Neural progenitor cell (in vitro differentiated cells): ENCODE results near the gene G3BP1. TPM values are rescaled to one million over a fixed set of nuclear protein-coding genes. Genes with fewer than 3 reads are reported as not detected.
"Not testable (repeated sequence)": the region's sequence is repeated elsewhere in the genome, so short reads cannot be mapped to it uniquely, and the experiment has no call there.

ENCODE experiments used
- DNase-seq: peaks from one replicate; pipeline ENCODE4 v3.0.0-alpha.2; 2016; ENCODE audit warnings: low spot score
- H2AFZ ChIP-seq: fragments of 200-600 bp; sonication (generic); replicated peaks from 2 replicates; pipeline ENCODE4 v1.6.1; 2016; ENCODE audit warnings: antibody characterized with exemption
- H3F3A ChIP-seq: fragments of 200-600 bp; sonication (generic); 2 replicates; pipeline ENCODE4 v1.6.1; 2016; ENCODE audit warnings: antibody characterized with exemption, low read depth
- H3K27ac ChIP-seq: fragments of 200-600 bp; sonication (generic); 2 replicates; pipeline ENCODE4 v1.5.1; 2016; ENCODE audit warnings: mild to moderate bottlenecking
- H3K27me3 ChIP-seq: fragments of 200-600 bp; sonication (generic); 2 replicates; pipeline ENCODE4 v1.6.1; 2016; ENCODE audit warnings: mild to moderate bottlenecking, moderate library complexity
- H3K36me3 ChIP-seq: fragments of 200-600 bp; sonication (generic); 2 replicates; pipeline ENCODE4 v1.5.1; 2016
- H3K4me1 ChIP-seq: fragments of 200-600 bp; sonication (generic); 2 replicates; pipeline ENCODE4 v1.6.1; 2016; ENCODE audit warnings: mixed run types
- H3K4me2 ChIP-seq: fragments of 200-600 bp; sonication (generic); 2 replicates; pipeline ENCODE4 v1.6.1; 2016
- H3K4me3 ChIP-seq: fragments of 200-600 bp; sonication (generic); 2 replicates; pipeline ENCODE4 v1.5.1; 2016
- H3K79me2 ChIP-seq: fragments of 200-600 bp; sonication (generic); 2 replicates; pipeline ENCODE4 v1.6.1; 2016; ENCODE audit warnings: low read depth
- H3K9ac ChIP-seq: fragments of 200-600 bp; sonication (generic); 2 replicates; pipeline ENCODE4 v1.6.1; 2016
- H3K9me3 ChIP-seq: fragments of 200-600 bp; sonication (generic); 2 replicates; pipeline ENCODE4 v1.5.1; 2016; ENCODE audit warnings: low read depth
- H4K20me1 ChIP-seq: fragments of 200-600 bp; sonication (generic); 2 replicates; pipeline ENCODE4 v1.6.1; 2016; ENCODE audit warnings: low read depth
- H3K27ac Mint-ChIP-seq: 3 replicates; pipeline ENCODE4 v1.8.0; 2021; ENCODE audit warnings: mixed read lengths
- H3K27me3 Mint-ChIP-seq: 2 replicates; pipeline ENCODE4 v1.8.0; 2022; ENCODE audit warnings: low read depth, mild to moderate bottlenecking, inconsistent platforms, moderate library complexity, mixed read lengths; ENCODE audit not compliant: insufficient read depth
- H3K36me3 Mint-ChIP-seq: 3 replicates; pipeline ENCODE4 v1.8.0; 2021; ENCODE audit warnings: mixed read lengths
- H3K4me1 Mint-ChIP-seq: 3 replicates; pipeline ENCODE4 v1.8.0; 2021; ENCODE audit warnings: mixed read lengths
- H3K4me3 Mint-ChIP-seq: 3 replicates; pipeline ENCODE4 v1.8.0; 2021; ENCODE audit warnings: mild to moderate bottlenecking, moderate library complexity, mixed read lengths
- H3K9me3 Mint-ChIP-seq: 3 replicates; pipeline ENCODE4 v1.8.0; 2020; ENCODE audit warnings: mixed read lengths
- EZH2 ChIP-seq: fragments of 200-600 bp; sonication (generic); IDR thresholded peaks from 2 replicates; pipeline ENCODE4 v1.6.1; 2017; ENCODE audit warnings: antibody characterized with exemption, mild to moderate bottlenecking, moderate library complexity
- EZH2phosphoT487 ChIP-seq: fragments of 200-600 bp; sonication (generic); IDR thresholded peaks from 2 replicates; pipeline ENCODE4 v1.6.1; 2017; ENCODE audit warnings: antibody characterized with exemption
- total RNA-seq: library from RNA; depleted of rRNA; stranded (reverse); fragments of >200 nt; gene quantifications from 2 replicates; pipeline ENCODE4 v1.2.3, GENCODE V29; 2015; ENCODE audit warnings: low replicate concordance
- TF ChIP-seq, protein P1 (sequence below): fragments of 200-600 bp; sonication (generic); IDR thresholded peaks from 2 replicates; pipeline ENCODE4 v1.5.1; 2017; ENCODE audit warnings: antibody characterized with exemption, mild to moderate bottlenecking

G3BP1 gene
- total RNA-seq, 1 donor from 2014 or later = 304 TPM

DNA sequence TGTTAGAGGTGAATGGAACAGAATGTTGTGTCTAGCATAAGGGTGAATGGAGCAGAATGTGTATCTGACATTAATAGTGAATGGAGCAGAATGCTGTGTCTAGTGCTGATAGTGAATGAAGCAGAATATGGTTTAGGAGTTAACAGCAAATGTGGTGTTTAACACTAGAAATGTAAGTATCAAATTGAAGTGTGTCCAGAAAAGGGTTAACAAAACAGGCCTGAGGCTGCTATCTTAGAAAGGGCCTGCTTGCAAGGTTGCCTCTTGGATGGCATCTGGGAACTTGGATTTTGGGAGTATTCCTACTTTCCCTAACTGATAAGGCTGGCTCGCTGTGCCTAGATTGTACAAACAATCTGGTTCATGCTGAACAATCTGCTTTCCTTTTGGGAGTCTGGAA lies 76.1 kb downstream of the G3BP1 start:
- Mint-ChIP-seq H3K9me3 (no peaks in the 10 kb centered on the region), H3K4me3 (no peak overlapping the region), H3K36me3 (no peaks in the 10 kb centered on the region), H3K27me3 (peaks cover 4% of the 10 kb centered on the region), H3K27ac (no peak overlapping the region), H3K4me1 (no peaks in the 10 kb centered on the region)
- H2AFZ ChIP-seq = no peak overlapping the region
- no peak for TF ChIP-seq EZH2
- TF ChIP-seq, protein P1, sequence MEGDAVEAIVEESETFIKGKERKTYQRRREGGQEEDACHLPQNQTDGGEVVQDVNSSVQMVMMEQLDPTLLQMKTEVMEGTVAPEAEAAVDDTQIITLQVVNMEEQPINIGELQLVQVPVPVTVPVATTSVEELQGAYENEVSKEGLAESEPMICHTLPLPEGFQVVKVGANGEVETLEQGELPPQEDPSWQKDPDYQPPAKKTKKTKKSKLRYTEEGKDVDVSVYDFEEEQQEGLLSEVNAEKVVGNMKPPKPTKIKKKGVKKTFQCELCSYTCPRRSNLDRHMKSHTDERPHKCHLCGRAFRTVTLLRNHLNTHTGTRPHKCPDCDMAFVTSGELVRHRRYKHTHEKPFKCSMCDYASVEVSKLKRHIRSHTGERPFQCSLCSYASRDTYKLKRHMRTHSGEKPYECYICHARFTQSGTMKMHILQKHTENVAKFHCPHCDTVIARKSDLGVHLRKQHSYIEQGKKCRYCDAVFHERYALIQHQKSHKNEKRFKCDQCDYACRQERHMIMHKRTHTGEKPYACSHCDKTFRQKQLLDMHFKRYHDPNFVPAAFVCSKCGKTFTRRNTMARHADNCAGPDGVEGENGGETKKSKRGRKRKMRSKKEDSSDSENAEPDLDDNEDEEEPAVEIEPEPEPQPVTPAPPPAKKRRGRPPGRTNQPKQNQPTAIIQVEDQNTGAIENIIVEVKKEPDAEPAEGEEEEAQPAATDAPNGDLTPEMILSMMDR = no peak
- TF ChIP-seq EZH2phosphoT487 = no peak
- H3K4me2 ChIP-seq = no peak overlapping the region
- no peaks in the 10 kb centered on the region for H3K79me2 ChIP-seq
- DNase-seq = no peak
- no peak overlapping the region for H3K27ac ChIP-seq
- no peaks in the 10 kb centered on the region for H4K20me1 ChIP-seq
- H3K4me3 ChIP-seq = no peak overlapping the region
- H3K36me3 ChIP-seq = no peaks in the 10 kb centered on the region
- no peaks in the 10 kb centered on the region for H3K27me3 ChIP-seq
- no peaks in the 10 kb centered on the region for H3K4me1 ChIP-seq
- H3F3A ChIP-seq = no peaks in the 10 kb centered on the region
- no peak overlapping the region for H3K9ac ChIP-seq
- H3K9me3 ChIP-seq = no peaks in the 10 kb centered on the region

DNA sequence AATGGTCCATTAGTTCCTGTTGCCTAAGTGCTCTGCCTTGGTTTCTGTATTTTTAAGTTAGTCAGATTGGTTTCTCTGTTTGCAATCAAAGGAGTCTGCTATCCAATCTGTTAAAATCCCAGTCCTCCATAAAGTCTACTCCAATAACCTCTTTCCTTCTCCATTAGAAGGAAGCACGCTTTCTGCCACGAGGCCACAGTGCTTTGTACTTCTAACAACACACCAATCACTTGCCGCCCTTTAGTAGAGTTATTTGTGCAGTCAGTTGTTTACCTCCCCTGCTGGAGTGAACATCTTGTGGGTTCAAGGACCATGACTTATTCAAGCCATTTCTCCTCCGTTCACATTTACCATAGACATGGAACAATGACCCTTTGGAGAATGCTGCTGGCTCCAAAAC lies 83.9 kb downstream of the G3BP1 start:
- H3K27ac ChIP-seq = no peak overlapping the region
- DNase-seq = no peak
- no peak overlapping the region for H3K27ac Mint-ChIP-seq
- no peak overlapping the region for H3K4me2 ChIP-seq
- no peak overlapping the region for H2AFZ ChIP-seq
- no peaks in the 10 kb centered on the region for H3K9me3 ChIP-seq
- no peaks in the 10 kb centered on the region for H3K4me1 ChIP-seq
- no peaks in the 10 kb centered on the region for H3F3A ChIP-seq
- H3K9me3 Mint-ChIP-seq = peaks cover 3% of the 10 kb centered on the region
- no peak overlapping the region for H3K4me3 Mint-ChIP-seq
- no peaks in the 10 kb centered on the region for H3K36me3 Mint-ChIP-seq
- peaks cover 2% of the 10 kb centered on the region for H3K27me3 Mint-ChIP-seq
- no peaks in the 10 kb centered on the region for H3K36me3 ChIP-seq
- H3K4me1 Mint-ChIP-seq = no peaks in the 10 kb centered on the region
- H3K27me3 ChIP-seq = no peaks in the 10 kb centered on the region
- TF ChIP-seq EZH2phosphoT487 (no peak), EZH2 (no peak)
- TF ChIP-seq, protein P1 = no peak
- H4K20me1 ChIP-seq = no peaks in the 10 kb centered on the region
- no peaks in the 10 kb centered on the region for H3K79me2 ChIP-seq
- no peak overlapping the region for H3K9ac ChIP-seq
- H3K4me3 ChIP-seq = no peak overlapping the region

DNA sequence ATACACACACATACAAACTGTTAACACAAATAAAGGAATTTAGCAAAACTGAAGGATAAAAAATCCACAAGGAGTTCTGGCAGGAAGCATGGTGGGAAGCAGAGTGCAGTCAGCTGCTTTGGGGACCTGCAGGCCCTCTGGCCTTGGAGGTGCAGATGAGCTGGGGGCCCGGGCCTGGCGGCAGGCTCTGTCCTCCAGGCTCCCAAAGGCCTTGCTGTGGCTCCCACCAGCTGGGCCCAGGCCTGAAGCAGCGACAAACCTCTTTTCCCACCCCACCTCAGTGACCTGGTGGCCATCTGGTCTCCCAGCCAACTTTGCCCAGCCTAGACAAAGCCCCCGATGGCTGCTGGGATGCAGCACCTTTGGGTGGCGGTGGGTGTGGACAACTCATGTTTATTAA lies 85.1 kb downstream of the G3BP1 start:
- no peak overlapping the region for H2AFZ ChIP-seq
- DNase-seq = no peak
- no peaks in the 10 kb centered on the region for H3K36me3 Mint-ChIP-seq
- H3K36me3 ChIP-seq = no peaks in the 10 kb centered on the region
- H3K4me1 ChIP-seq = no peaks in the 10 kb centered on the region
- no peaks in the 10 kb centered on the region for H3F3A ChIP-seq
- H3K9me3 ChIP-seq = no peaks in the 10 kb centered on the region
- peaks cover 2% of the 10 kb centered on the region for H3K27me3 Mint-ChIP-seq
- H4K20me1 ChIP-seq = no peaks in the 10 kb centered on the region
- no peak overlapping the region for H3K27ac Mint-ChIP-seq
- no peak overlapping the region for H3K4me2 ChIP-seq
- H3K9ac ChIP-seq = no peak overlapping the region
- no peak overlapping the region for H3K4me3 ChIP-seq
- H3K27me3 ChIP-seq = no peaks in the 10 kb centered on the region
- no peak overlapping the region for H3K27ac ChIP-seq
- peaks cover 3% of the 10 kb centered on the region for H3K9me3 Mint-ChIP-seq
- H3K4me1 Mint-ChIP-seq = no peaks in the 10 kb centered on the region
- no peaks in the 10 kb centered on the region for H3K79me2 ChIP-seq
- H3K4me3 Mint-ChIP-seq = no peak overlapping the region
- TF ChIP-seq, protein P1 = no peak
- TF ChIP-seq EZH2phosphoT487 = no peak
- no peak for TF ChIP-seq EZH2

DNA sequence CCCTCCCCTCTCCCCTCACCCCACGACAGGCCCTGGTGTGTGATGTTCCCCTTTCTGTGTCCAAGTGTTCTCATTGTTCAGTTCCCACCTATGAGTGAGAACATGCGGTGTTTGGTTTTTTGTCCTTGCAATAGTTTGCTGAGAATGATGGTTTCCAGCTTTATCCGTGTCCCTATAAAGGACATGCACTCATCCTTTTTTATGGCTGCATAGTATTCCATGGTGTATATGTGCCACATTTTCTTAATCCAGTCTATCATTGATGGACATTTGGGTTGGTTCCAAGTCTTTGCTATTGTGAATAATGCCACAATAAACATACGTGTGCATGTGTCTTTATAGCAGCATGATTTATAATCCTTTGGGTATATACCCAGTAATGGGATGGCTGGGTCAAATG lies 89.1 kb downstream of the G3BP1 start:
- not testable (repeated sequence) for H3K4me3 Mint-ChIP-seq

More for the DNA sequence above, 89.1 kb downstream of the G3BP1 start:
- not testable (repeated sequence) for H3K4me3 ChIP-seq, H3K27me3 ChIP-seq, H3K4me1 ChIP-seq, H3K9me3 ChIP-seq, H4K20me1 ChIP-seq, DNase-seq, H3K9me3 Mint-ChIP-seq, H2AFZ ChIP-seq, H3K4me2 ChIP-seq, H3K27ac Mint-ChIP-seq, H3K27me3 Mint-ChIP-seq, H3K36me3 Mint-ChIP-seq, H3F3A ChIP-seq, H3K9ac ChIP-seq, H3K36me3 ChIP-seq, H3K4me1 Mint-ChIP-seq, H3K27ac ChIP-seq, H3K79me2 ChIP-seq

Other genes starting within 250 kb of the G3BP1 start
- gene FAT2, start 180.6 kb upstream of the G3BP1 start, total RNA-seq = 0.36 and 0.37 TPM in 2 replicates
- gene SPARC, start 85.0 kb upstream of the G3BP1 start, total RNA-seq = 122 and 158 TPM in 2 replicates
- 22.8 and 86.4 TPM in 2 replicates for gene ATOX1, start 13.3 kb upstream of the G3BP1 start, total RNA-seq
- not detected in 2 replicates for gene GLRA1, start 152.9 kb downstream of the G3BP1 start, total RNA-seq